OCI-M2 (cell line): Measurements from ENCODE around the gene MYO3B.

Source experiments
- DNase-seq: peaks from one replicate; lab custom pipeline; 2025; ENCODE audit not compliant: unreplicated experiment; lab: John Stamatoyannopoulos, UW

Gene MYO3B

DNA sequence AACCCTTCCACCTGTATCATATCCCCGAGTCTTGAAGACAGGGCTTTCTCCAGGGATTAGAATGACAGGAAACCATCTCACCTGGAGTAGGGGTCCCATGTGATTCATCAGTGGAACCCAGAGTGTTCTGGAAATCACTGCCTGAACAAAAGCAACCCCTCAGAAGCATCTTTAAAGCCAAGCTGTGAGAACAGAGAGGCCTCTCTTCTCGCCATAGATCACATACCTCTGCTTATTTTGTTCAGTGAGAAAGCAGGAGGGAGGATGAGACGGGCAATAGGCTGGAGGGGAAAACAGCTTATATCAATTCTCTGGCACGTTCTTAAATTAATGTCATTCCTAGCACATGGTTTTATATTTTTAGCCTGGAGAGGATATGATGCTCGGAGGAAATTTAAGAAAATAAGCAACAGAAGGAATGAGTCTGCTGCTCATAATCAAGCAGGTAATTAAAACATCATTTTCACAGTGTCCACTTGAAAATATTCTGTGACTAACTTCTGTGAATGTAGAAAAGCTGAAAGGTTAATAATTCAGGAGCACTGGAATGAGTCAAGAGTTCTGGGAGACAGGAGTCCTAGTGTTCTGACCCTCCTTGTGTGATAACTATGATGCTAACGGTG is 323.6 kb downstream of the MYO3B start:
- no peak for DNase-seq

DNA sequence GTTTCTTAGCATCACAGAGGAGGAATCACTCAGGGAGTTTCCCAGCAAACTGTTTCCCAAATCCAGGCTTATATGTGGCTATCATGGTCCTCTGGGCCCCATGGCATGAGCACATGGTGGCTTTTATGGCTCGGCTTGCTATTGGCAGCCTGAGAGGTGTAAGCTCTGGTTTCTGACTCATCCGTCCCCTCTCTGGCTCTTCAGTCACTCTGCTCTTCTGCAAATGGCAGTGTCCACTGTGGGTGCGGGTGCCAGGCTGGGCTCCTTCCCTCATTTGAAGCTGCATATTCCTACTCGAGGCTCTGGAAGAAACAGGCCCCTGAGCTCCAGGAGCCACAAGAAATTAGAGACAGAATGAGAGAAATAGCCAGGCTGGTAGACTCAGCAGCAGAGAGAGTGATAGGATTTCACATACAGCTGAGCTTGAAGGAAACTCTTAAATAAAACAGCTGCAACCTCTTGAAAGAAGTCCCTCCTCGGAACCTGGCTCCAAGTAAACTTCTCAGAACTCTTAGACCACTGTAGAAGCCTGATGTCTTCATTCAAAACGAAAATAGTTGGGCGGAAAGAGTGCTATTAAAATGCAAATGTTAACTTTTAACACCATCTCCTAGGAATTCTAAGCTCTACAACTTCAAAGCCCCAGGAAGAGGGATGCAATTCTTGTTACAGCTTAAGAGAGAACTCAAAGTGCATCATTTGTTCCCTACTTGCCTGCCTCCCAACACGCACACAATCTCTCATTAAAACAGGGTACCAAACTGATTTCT is 324.6 kb downstream of the MYO3B start:
- DNase-seq = no peak

DNA sequence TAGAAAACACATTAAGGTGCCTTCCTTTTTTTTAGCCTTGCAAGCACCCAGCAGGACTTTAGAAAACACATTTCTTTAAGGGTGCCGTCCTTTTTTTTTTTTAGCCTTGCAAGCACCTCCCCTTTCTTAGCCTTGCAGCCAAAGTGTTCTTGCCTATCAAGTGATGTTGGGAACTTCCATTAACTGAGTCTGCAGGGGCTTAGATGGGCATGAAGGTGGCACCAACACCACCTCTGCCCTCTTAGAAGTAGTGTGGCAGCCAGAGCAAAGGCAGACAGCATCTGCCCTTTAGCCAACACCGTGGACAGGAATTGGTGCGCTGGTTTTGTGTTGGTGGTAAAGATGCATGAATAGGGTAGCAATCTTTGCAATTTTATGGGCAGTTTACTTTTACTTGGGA is 325.6 kb downstream of the MYO3B start:
- no peak for DNase-seq

DNA sequence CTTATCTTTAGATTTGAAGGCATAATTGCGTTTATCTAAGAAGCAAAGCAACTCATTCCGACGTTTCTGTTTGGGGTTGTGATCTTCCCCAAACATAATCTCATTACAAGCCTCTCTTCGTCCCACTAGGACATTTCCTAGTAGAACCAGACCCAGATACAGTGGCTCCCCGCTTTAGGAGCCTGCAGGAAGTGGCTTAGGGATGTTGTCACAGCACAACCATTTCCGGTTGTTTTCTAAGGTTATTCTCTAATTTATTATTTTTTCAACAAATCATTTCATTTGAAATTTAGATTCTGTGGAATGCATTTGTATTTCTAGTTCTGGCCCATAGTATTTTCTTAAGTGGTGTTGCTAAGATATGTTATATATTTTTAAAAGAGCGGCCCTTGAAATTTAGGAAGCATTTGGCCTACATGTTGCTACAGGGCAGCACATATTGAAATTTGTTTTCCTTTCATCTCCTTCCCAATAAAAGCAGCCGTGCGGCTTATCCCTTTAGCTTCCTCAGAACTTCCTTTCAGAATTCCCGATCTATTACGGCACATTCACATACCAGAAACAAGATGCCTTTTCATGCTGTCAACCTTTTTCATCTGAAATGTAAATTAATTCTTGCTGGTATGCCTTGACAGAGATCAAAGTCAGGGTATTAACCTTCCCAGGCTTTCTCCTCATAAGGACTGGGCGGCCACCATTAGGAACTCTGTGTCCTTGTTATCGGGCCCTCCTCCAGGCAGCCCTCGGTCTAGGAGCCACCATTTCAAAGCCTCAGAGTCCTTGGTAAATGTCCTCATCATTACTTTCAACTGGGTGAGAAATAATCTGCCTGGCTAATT is 326.2 kb downstream of the MYO3B start:
- no peak for DNase-seq

DNA sequence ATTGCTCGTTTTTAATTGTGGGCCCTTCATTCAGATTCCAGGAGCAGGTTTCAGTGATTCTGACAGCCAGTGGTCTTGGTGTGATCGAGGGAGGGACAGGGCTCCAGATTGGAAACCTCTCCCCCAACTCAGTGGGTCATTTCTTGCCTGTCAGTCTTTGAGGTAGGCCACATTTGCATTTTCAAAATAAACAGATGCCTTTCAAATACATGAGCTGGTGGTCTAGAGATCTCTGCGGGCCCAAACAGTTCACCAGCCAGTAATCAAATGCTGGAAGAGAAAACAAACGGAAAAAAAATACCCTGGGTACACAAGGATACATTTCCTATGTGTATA is 326.8 kb downstream of the MYO3B start:
- DNase-seq = no peak

DNA sequence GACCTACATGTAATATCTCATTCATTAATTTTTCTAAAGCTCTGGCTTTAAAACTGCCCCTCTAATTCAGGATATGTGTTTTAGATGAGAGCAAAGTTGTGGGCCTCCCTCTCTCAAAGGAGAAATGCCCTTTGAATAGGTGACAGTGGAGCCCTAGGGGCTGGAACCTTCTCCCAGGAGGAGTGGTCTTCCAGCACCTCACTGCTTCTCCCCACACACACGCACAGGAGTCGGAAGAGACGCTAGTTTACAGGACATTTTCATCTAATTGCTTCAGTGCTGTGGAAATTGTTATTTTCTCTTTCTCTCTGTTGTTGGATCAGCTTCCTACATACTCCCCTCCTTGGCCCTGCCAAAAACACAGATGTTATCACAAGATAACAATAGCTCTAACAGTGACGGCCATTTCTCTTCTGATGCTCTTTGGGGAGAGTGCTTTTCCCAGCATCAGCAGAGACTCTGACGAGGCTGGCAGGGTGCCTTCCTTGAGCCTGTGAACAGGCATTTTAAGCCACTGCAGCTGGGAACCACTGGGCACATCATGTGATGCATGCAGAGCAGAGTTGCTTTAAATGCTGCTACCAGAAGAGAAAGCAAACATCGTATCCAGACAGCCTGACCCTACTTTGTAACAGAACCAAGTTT is 327.8 kb downstream of the MYO3B start:
- no peak for DNase-seq

DNA sequence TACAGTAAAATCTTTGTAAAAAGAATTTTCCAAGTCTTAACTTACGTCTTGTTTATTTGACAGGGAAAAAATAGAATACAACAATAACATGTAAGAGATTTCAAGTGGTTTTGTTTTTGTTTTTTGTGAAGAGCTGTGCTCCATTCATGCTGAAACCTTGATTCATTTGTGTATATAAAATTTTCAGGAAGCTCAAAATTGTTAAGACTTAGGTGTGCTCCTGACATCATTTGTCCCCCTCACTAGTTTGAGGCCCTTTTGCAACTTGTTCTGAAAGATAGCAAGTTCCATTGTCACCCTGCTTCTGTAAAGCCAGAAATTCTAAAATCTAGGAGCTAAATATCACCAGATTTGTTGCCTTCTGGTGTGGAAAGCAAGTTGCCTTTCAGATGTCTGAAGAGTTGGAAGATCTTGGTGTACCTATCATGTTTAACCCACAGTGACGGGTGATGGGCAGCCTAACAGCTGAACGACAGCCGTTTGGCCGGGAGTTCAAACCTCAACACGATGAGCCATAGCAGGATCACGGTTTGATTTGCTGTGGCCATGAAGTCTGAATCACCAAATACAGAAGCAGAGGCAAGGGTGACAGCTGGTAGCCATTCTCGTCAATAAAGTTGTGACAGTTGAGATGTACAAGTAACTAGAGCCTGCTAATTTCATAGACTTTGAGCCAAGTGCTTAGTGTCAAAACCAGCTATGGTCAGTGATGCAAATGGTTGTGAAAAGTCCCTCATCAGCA is 331.7 kb downstream of the MYO3B start:
- no peak for DNase-seq

DNA sequence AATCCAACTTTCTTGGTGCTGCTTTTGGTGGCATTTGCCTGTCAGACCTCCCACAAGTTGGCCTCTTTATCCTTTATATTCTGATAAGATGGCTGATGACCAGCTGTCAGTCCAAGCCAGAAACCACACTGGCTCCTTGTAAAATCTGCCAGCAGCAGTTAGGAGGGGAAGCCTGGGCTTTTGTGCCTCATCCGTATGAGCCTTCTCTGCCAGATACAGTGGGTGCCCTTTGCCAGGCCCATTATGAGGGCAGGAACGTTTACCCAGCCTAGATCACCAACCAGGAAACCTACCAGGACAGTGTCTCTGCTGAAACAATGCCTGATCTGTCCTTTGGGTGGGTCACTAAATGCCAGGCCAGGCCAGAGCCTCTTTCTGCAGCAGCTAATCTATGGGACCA is 334.3 kb downstream of the MYO3B start:
- no peak for DNase-seq

DNA sequence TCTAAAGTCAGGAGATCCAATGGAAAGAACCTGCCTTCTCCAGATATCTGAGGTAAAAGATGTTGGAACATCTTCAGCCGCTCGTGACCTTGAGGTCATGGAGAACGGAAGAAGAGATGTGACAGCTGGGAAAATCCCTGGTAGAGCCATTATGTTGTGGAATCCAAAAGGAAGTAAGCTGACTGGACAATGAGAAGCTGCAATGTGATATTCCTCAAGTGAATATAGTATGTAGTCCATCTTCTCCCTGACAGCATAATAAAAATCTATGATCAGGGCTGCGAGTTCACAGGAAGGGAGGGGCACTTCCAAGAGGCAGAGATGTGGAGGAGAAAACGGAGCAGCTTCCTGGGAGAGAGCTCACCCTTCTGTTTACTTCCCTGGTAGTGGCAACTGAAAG is 336.2 kb downstream of the MYO3B start:
- no peak for DNase-seq

DNA sequence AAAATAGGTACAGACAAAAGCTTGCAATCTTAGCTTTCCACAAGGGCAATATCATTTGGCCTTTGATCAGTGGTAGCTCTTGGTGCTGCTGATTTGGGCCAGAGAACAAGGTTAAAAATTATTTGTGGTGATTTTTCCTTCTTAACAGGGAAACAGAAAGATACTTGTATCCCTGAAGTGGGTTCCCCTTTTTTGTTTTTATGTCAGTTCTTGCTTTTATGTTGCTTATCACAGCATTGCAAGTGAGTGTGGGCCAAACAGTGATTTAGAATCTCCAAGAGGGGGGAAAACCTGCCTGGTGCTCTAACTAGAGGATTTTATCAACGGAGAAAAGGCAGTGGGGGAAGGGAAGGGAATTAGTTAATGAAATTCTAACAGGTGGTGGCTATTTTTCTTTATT is 339.6 kb downstream of the MYO3B start:
- DNase-seq = no peak

DNA sequence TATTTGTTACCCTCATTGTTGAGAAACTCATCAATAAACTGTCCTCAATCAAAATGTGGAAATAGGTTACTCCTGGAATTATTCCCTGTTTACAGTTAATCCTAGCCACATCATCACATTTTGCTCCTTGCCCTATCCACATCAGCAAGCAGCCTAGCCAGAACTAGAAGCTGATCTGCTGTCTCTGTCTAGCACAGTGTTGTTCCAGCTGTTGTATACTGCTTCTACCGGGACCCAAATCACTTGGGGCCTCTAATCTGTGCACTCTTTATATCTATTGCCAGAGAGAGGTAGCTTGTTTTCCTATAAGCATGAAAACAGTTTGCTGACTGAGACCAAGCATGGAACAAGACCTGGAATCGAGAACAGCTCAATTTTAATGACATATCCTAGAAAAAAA is 341.0 kb downstream of the MYO3B start:
- DNase-seq = no peak

DNA sequence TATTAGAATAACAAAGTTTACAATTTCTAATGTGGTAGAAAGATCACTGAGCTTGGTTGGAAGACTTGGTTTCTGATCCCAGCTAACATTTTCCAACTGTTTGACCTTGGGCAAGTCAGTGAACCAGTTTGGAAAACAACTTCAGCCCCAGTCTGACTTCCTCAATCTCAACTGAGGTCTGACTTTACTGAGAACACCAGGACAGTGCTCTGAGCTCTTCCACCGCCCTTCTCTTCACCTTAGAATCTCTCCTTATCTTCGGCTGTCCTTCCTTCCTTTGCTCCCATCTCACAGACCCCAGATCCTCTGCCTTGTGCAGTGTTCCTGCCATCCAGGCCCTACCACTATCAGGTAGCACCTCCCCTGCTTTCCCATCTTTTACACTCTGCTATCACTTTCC is 343.4 kb downstream of the MYO3B start:
- DNase-seq = no peak

DNA sequence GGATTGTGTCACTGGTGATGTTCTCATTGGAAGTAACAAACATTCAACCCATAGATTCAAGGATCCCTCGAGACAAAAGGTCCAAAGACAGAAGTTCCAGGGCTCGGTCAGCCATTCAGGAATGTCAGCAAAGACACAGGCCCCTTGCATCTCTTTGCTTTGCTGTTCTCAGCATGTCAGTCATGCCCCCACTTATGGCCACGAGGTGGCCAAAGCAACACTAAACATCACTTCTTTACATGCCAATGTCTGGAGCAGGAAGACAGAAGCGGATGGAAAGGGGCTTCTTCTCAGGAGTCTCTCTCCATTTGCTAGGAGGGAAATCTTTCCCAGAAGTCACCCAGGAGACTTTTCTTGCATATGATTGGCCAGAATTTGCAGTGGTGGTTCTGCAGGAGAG is 345.6 kb downstream of the MYO3B start:
- no peak for DNase-seq

DNA sequence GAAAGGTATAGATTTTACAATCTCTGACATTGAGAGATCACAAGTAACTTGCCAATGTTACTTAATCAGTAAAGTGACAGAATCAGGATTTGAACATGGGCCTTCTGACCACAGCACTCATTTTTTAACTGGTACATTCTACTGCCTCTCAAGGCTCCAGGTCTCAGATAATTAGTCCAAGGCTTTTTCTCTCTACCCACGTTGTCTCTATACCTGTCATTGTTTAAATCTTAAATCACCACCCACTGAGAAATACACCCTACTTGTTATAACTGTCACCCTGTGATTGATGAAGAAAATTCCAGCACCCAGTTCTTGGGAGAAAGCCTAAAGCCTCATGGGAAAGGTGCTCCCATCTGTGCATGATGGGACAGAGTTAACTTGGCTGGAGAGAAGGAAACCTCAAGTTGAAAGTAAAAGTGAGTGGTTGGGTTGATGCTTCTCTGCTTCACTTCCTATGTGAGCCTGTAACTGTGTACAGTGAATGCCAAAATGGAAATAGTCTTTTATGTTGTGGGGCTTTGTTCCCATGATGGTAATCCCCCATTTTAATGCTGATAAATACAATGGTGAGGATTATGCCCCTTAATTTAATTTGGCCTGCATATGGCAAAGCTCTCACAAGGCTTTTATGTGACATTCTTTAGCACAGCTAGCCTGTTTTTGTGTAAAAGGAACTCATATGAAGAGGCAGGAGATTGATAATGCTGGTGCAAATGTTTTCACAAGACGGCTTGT is 347.1 kb downstream of the MYO3B start:
- DNase-seq = no peak

DNA sequence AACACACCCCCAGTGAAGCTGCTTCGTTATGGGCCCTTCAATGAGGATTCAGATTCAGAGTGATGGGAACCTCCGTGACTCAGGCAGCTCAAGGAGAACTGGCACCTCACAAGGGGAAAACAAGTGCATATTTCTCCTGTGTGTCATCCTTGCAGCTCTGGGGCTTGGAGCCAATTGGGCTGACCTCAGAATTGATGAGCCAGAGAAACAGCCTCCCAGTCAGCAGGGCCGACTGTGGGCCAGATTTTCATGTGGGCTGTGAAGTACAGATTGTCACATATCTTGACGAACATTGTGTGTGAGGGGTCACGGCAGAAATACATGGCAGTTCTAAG is 347.6 kb downstream of the MYO3B start:
- no peak for DNase-seq

DNA sequence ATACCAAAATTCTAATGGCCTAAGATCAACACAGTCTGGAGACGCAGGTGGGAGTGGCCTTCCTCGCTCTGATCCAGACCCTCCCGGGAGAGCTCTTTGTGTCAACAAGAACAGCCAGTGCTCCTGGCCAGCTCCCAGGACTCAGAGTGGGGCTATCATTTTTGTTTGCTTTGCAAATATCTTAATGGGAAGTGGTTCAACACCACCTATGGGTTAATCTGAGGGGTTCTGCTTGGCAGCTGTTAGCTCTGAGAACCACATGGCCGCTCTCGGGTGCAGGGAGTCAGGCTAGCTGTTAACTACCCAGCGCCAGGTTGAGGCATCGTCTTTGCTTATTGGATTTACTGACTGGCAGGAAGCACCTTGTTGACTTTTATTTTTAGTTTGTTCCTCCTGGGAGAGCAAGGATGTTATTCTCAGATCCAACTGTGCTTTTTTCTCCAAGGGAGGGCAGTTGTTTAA is 352.4 kb downstream of the MYO3B start:
- no peak for DNase-seq

DNA sequence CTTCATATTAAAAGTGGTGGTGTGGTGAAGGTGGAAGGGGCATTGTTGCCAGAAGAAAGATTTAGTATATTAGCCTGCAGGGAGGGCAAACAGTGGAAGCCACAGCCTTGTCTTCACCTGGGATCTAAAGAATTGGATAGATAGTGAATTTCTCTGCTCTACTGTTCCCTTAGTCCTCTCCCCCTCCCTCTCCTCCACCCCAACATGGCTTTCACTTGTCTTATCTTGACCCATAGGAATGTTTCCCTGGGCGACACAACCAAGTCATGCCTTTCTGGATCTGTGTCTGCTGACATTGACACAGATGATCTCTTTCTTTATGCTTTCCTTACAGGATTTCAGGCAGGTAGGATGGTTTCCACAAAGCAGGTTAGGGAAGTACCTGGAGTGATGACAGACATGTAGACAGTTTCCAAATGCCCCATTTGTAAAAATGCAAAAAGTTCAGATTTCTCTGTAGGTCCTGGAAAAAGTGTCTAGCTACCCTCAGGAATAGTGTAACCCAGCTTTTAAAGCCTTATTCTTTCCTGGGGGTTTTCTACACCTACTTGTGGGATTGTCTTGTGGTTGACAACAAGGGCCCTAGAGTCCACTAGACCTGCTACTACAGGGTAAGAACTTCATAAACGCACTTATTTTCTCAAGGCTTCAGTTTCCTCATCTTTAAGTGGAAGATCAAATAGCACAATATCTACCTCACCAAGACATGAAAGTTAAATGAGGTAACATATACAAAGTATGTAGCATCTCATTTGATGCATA is 353.0 kb downstream of the MYO3B start:
- DNase-seq = no peak

DNA sequence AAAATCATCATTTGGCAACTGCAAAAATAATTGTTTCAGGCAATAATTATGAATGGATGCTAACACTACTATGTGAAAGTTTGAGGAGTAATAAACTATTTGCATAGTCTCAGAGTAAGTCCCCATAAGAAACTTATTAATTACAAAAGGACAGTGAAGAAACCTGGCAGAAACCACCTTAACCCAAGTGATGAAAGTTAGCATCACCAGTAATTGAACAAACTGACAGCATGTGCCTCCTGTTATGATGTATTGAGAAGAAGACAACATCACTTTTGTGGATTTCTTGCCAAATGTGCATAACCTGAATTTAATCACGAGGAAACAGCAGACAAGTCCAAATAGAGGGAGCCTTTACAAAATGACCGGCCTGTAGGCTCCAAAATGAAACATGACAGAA is 353.9 kb downstream of the MYO3B start:
- no peak for DNase-seq

DNA sequence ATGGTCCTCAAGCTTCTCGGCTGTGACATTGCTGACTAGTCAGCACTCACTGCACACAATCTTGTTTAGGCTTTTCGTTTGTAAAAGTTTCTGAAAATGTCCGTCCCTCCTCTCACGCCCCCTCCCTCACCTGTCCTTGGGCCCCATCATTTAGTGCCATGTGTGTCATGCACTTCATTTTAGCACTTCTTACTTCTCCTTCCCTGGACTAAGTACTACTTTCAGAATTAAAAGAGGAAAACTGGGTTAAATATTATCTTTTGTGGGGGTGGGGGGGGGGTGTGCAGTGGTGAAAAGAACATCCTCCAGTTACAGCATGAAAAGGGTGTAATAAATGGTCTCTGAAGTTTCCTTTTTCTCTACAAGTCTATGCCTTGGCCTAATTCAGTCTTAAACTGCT is 355.2 kb downstream of the MYO3B start:
- no peak for DNase-seq

DNA sequence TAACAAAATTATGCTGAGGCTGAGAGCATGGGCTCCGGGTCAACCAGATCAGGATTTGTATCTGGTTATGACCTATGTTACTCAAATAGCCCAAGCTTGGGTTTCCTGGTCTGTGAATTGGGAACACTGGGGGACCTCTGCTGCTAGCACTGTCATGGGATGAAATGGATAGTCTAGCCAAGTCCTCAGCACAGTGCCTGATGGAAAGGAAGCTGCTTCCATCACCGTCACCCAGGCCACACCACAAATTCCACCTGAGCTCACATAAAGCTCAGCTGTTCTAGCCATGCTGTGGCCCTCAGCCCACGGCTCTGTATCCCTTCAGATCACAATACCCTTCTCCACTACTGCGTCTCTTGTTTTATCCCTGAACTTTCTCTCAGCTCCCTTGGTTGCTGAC is 357.6 kb downstream of the MYO3B start:
- no peak for DNase-seq
